DOHH2 (cell line): Measurements from ENCODE around the gene SPOUT1.

Experiments
- H3F3A ChIP-seq: fragments of 200-600 bp; sonication (generic), shearing (Covaris generic); 2 replicates; pipeline ENCODE4 v1.6.0; 2016; ENCODE audit warnings: antibody characterized with exemption, mild to moderate bottlenecking; ENCODE audit not compliant: control insufficient read depth, insufficient read depth
- H3K27ac ChIP-seq: fragments of 200-600 bp; sonication (generic); 2 replicates; pipeline ENCODE4 v1.5.1; 2014; ENCODE audit warnings: low read depth, mild to moderate bottlenecking, low read length, moderate library complexity
- H3K27me3 ChIP-seq: fragments of 200-600 bp; sonication (generic); 2 replicates; pipeline ENCODE4 v1.6.1; 2014; ENCODE audit warnings: mild to moderate bottlenecking, low read length, mixed read lengths; ENCODE audit not compliant: control insufficient read depth
- H3K36me3 ChIP-seq: fragments of 200-600 bp; sonication (generic); 2 replicates; pipeline ENCODE4 v1.6.1; 2014; ENCODE audit warnings: mild to moderate bottlenecking, low read length, moderate library complexity, mixed read lengths; ENCODE audit not compliant: control insufficient read depth
- H3K4me1 ChIP-seq: fragments of 200-600 bp; sonication (generic); 2 replicates; pipeline ENCODE4 v1.6.1; 2014; ENCODE audit warnings: mild to moderate bottlenecking, low read length, mixed read lengths; ENCODE audit not compliant: control insufficient read depth
- H3K4me2 ChIP-seq: fragments of 200-600 bp; sonication (generic); 2 replicates; pipeline ENCODE4 v1.6.0; 2014; ENCODE audit warnings: mild to moderate bottlenecking, low read length, moderate library complexity
- H3K4me3 ChIP-seq: fragments of 200-600 bp; sonication (generic); 2 replicates; pipeline ENCODE4 v1.5.1; 2014; ENCODE audit warnings: mild to moderate bottlenecking, low read length, mixed read lengths
- H3K79me2 ChIP-seq: fragments of 200-600 bp; sonication (generic); 2 replicates; pipeline ENCODE4 v1.6.1; 2014; ENCODE audit warnings: mild to moderate bottlenecking, low read length, mixed read lengths; ENCODE audit not compliant: control insufficient read depth
- H3K9me2 ChIP-seq: fragments of 200-600 bp; sonication (generic); replicated peaks from 2 replicates; pipeline ENCODE4 v1.6.1; 2014; ENCODE audit warnings: mild to moderate bottlenecking, low read length, mixed read lengths; ENCODE audit not compliant: control insufficient read depth
- H3K9me3 ChIP-seq: fragments of 200-600 bp; sonication (generic); 2 replicates; pipeline ENCODE4 v1.6.1; 2014; ENCODE audit warnings: antibody characterized with exemption, low read length, mixed read lengths; ENCODE audit not compliant: control insufficient read depth, insufficient read depth
- H4K20me1 ChIP-seq: fragments of 200-600 bp; sonication (generic); 2 replicates; pipeline ENCODE4 v1.6.0; 2014; ENCODE audit warnings: low read depth, mild to moderate bottlenecking, antibody characterized with exemption, low read length, moderate library complexity; ENCODE audit not compliant: control insufficient read depth, insufficient read depth
- CTCF ChIP-seq: fragments of 200-600 bp; sonication (generic); IDR thresholded peaks from one replicate; pipeline ENCODE4 v1.5.1; 2014; ENCODE audit warnings: antibody characterized with exemption, mild to moderate bottlenecking, low read depth, low read length; ENCODE audit not compliant: poor library complexity, severe bottlenecking
- EZH2phosphoT487 ChIP-seq: fragments of 200-600 bp; sonication (generic); IDR thresholded peaks from 2 replicates; pipeline ENCODE4 v1.6.1; 2017; ENCODE audit warnings: borderline replicate concordance, mild to moderate bottlenecking, antibody characterized with exemption, low read length, moderate library complexity, mixed read lengths

Gene SPOUT1

GRCh38 chr9:128786681-128787601 lies 42.7 kb downstream of the SPOUT1 start, which contains the start of gene TBC1D13:
Gene TBC1D13 (plus strand): TSS chr9:128787253. CDS start chr9:128787354, 101 bp downstream.
- H3K79me2 ChIP-seq: peaks cover 22% of the 10 kb centered on the region
- H3K36me3 ChIP-seq: peaks cover 26% of the 10 kb centered on the region
- no peaks in the 10 kb centered on the region for H3K9me3 ChIP-seq
- H3K4me2 ChIP-seq: peak within 1 kb of the TSS; percentile 86
- no peak for TF ChIP-seq EZH2phosphoT487
- TF ChIP-seq CTCF: no peak
- H3K27me3 ChIP-seq: no peaks in the 10 kb centered on the region
- no peaks in the 10 kb centered on the region for H4K20me1 ChIP-seq
- no peaks in the 10 kb centered on the region for H3K9me2 ChIP-seq
- H3K4me1 ChIP-seq: peaks cover 40% of the 10 kb centered on the region
- H3K4me3 ChIP-seq: peak within 1 kb of the TSS; percentile 85
- peaks cover 17% of the 10 kb centered on the region for H3F3A ChIP-seq
- H3K27ac ChIP-seq: peak within 1 kb of the TSS; percentile 67

GRCh38 chr9:128785427-128785826 lies 44.2 kb downstream of the SPOUT1 start:
- peaks cover 28% of the 10 kb centered on the region for H3F3A ChIP-seq
- H3K9me2 ChIP-seq: no peaks in the 10 kb centered on the region
- TF ChIP-seq CTCF: no peak
- TF ChIP-seq EZH2phosphoT487: no peak
- H3K27ac ChIP-seq: no peak overlapping the region
- no peaks in the 10 kb centered on the region for H4K20me1 ChIP-seq
- H3K79me2 ChIP-seq: peaks cover 22% of the 10 kb centered on the region
- H3K36me3 ChIP-seq: peaks cover 14% of the 10 kb centered on the region
- H3K4me3 ChIP-seq: no peak overlapping the region
- H3K4me1 ChIP-seq: peaks cover 51% of the 10 kb centered on the region
- H3K27me3 ChIP-seq: no peaks in the 10 kb centered on the region
- no peaks in the 10 kb centered on the region for H3K9me3 ChIP-seq
- no peak overlapping the region for H3K4me2 ChIP-seq

DNA sequence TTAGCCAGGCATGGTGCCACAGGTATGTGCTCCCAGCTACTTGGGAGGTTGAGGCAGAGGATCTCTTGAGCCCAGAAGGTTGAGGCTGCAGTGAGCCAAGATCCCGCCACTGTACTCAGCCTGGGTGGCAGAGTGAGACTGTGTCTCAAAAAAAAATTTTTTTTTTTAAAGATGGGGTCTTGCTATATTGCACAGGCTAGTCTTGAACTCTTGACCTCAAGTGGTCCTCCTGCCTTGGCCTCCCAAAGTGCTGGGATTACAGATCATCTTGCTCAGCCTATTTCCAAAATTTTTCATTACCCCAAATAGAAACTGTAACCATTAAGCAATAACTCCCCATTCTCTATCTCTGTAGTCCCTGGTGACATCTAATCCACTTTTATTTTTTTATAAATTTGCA lies 46.9 kb downstream of the SPOUT1 start:
- no peaks in the 10 kb centered on the region for H3K9me2 ChIP-seq
- no peaks in the 10 kb centered on the region for H4K20me1 ChIP-seq
- peak overlapping the region; percentile 70 for H3K4me2 ChIP-seq
- H3K27ac ChIP-seq: peak overlapping the region; percentile 89
- H3K9me3 ChIP-seq: no peaks in the 10 kb centered on the region
- H3K79me2 ChIP-seq: peaks cover 6% of the 10 kb centered on the region
- H3K4me3 ChIP-seq: 0 out of 2 replicates have a peak overlapping the region, but pooled peaks have one; percentile 51
- TF ChIP-seq EZH2phosphoT487 (no peak), CTCF (no peak)
- no peaks in the 10 kb centered on the region for H3K27me3 ChIP-seq
- H3K4me1 ChIP-seq: peaks cover 57% of the 10 kb centered on the region
- 0 out of 2 replicates have a peak, but pooled peaks cover 2% of the 10 kb centered on the region for H3K36me3 ChIP-seq
- H3F3A ChIP-seq: peaks cover 28% of the 10 kb centered on the region
